Measurements from ENCODE around the gene NR2F2. TPM values are rescaled to one million over a fixed set of nuclear protein-coding genes. Genes with fewer than 3 reads are reported as not detected.

Gene NR2F2
- total RNA-seq, 2 donors from 2014 or later = 31.8 to 49.8 TPM

DNA sequence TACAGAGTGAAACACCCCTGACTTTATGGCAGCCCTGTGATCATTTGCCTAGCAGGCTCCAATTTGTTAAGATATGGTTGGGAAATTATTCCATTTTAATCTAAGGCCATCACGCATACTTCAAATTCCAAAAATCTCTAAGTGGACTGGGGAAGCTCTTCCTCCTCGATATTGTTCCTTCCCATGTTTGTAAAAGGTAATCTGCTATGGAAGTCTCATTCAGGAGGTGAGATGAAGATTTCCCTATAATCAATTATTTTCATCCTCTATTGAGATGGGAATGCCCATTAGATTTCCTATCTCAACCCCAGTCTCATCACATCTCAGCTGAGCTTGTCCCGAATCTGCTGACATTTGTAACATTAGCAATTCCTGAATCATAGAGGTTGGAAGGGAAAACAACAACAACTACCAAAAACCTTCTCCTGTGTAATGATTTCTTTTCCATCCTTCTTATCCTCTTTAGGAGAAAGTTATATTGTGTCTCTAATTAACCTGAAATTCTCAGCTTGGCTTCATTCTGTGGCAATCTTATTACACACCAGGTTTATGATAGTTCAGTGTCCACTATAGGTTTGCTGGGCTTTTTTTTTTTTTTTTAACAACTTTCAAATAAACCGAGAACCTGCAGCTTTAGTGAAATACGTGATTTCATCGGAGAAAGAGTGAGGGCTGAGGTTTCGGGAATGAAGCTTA is 2.2 kb upstream of the NR2F2 start:
- peaks cover 3% of the 10 kb centered on the region for H3K27me3 ChIP-seq (replicated peaks; ENCODE audit: insufficient read depth)
- no peaks in the 10 kb centered on the region for H3K36me3 ChIP-seq
- H3K27ac ChIP-seq = peak overlapping the region in 1 of 2 donors; percentile 78
- H3K4me3 ChIP-seq = peak overlapping the region; percentile 78
- H3K9me3 ChIP-seq = no peaks in the 10 kb centered on the region
- DNase-seq (ENCODE audit: low spot score) (no peak), ATAC-seq (ENCODE audit: insufficient number of reproducible peaks, low FRiP score, low read depth) (no peak)
- peaks cover 0 to 35% of the 10 kb centered on the region in 2 donors for H3K4me1 ChIP-seq (ENCODE audit: control insufficient read depth in 1 of 2, low read depth in 2 of 2)
- no peak for TF ChIP-seq CTCF (IDR thresholded peaks at IDR 0.05)

GRCh38 chr15:96328877-96329195 is 1.7 kb upstream of the NR2F2 start:
- no peaks in the 10 kb centered on the region for H3K36me3 ChIP-seq
- H3K9me3 ChIP-seq = no peaks in the 10 kb centered on the region
- peaks cover 3% of the 10 kb centered on the region for H3K27me3 ChIP-seq (replicated peaks; ENCODE audit: insufficient read depth)
- peak overlapping the region; percentile 78 for H3K4me3 ChIP-seq
- peak overlapping the region in 1 of 2 donors; percentile 78 for H3K27ac ChIP-seq
- DNase-seq (ENCODE audit: low spot score) (no peak), ATAC-seq (ENCODE audit: insufficient number of reproducible peaks, low FRiP score, low read depth) (no peak)
- peaks cover 0 to 31% of the 10 kb centered on the region in 2 donors for H3K4me1 ChIP-seq (ENCODE audit: control insufficient read depth in 1 of 2, low read depth in 2 of 2)
- no peak for TF ChIP-seq CTCF (IDR thresholded peaks at IDR 0.05)

GRCh38 chr15:96329403-96329981 is 1.0 kb upstream of the NR2F2 start:
- H3K4me3 ChIP-seq = peak overlapping the region; percentile 78
- H3K9me3 ChIP-seq = no peaks in the 10 kb centered on the region
- no peak for DNase-seq (ENCODE audit: low spot score)
- no peak for ATAC-seq (ENCODE audit: insufficient number of reproducible peaks, low FRiP score, low read depth)
- peak overlapping the region; percentile 57 to 78 for H3K27ac ChIP-seq
- no peak for TF ChIP-seq CTCF (IDR thresholded peaks at IDR 0.05)
- H3K4me1 ChIP-seq (ENCODE audit: control insufficient read depth in 1 of 2, low read depth in 2 of 2) = peaks cover 0 to 28% of the 10 kb centered on the region in 2 donors
- peaks cover 5% of the 10 kb centered on the region for H3K36me3 ChIP-seq
- H3K27me3 ChIP-seq (replicated peaks; ENCODE audit: insufficient read depth) = peaks cover 3% of the 10 kb centered on the region

- peak overlapping the region; percentile 78 for H3K4me3 ChIP-seq
- peaks cover 2% of the 10 kb centered on the region for H3K27me3 ChIP-seq (replicated peaks; ENCODE audit: insufficient read depth)
- peak; percentile 6 for ATAC-seq (ENCODE audit: insufficient number of reproducible peaks, low FRiP score, low read depth)
These were observed 443 bp upstream of the NR2F2 start for GRCh38 chr15:96330064-96330449.

More at GRCh38 chr15:96330064-96330449, 443 bp upstream of the NR2F2 start:
- H3K27ac ChIP-seq = peak overlapping the region; percentile 57 to 78
- no peak for DNase-seq (ENCODE audit: low spot score)
- no peak for TF ChIP-seq CTCF (IDR thresholded peaks at IDR 0.05)
- peaks cover 6% of the 10 kb centered on the region for H3K36me3 ChIP-seq
- peaks cover 0 to 26% of the 10 kb centered on the region in 2 donors for H3K4me1 ChIP-seq (ENCODE audit: control insufficient read depth in 1 of 2, low read depth in 2 of 2)
- no peaks in the 10 kb centered on the region for H3K9me3 ChIP-seq

Data from thoracic aorta (tissue), 2 donors.